Ishikawa (cell line): ENCODE measurements around the gene DMD.

Source experiments
- CEBPB ChIP-seq: IDR thresholded peaks from 2 replicates; pipeline ENCODE4 v1.6.1; 2012
- CREB1 ChIP-seq: IDR thresholded peaks from 2 replicates; pipeline ENCODE4 v1.6.1; 2012; ENCODE audit warnings: low read depth
- EGR1 ChIP-seq: IDR thresholded peaks from 2 replicates; pipeline ENCODE4 v1.6.1; 2012
- EP300 ChIP-seq: IDR thresholded peaks from 2 replicates; pipeline ENCODE4 v1.6.1; 2012; ENCODE audit warnings: borderline replicate concordance
- FOXM1 ChIP-seq: IDR thresholded peaks from 2 replicates; pipeline ENCODE4 v1.6.1; 2012; ENCODE audit warnings: low read depth, borderline replicate concordance
- NFIC ChIP-seq: IDR thresholded peaks from 2 replicates; pipeline ENCODE4 v1.6.1; 2012
- RAD21 ChIP-seq: IDR thresholded peaks from 2 replicates; pipeline ENCODE4 v1.6.1; 2012; ENCODE audit warnings: low read depth
- REST ChIP-seq: IDR thresholded peaks from 2 replicates; pipeline ENCODE4 v1.6.1; 2012; ENCODE audit warnings: low read depth, mild to moderate bottlenecking
- TAF1 ChIP-seq: IDR thresholded peaks from 2 replicates; pipeline ENCODE4 v1.6.1; 2012; ENCODE audit warnings: low read depth, mild to moderate bottlenecking
- TCF12 ChIP-seq: IDR thresholded peaks from 2 replicates; pipeline ENCODE4 v1.6.1; 2012; ENCODE audit warnings: low read depth
- TEAD4 ChIP-seq: IDR thresholded peaks from 2 replicates; pipeline ENCODE4 v1.6.1; 2012
- YY1 ChIP-seq: IDR thresholded peaks from 2 replicates; pipeline ENCODE4 v1.6.1; 2012; ENCODE audit warnings: low read depth
- ZBTB7A ChIP-seq: IDR thresholded peaks from 2 replicates; pipeline ENCODE4 v1.6.1; 2012; ENCODE audit warnings: low read depth
- TF ChIP-seq, protein P1 (sequence below): IDR thresholded peaks from 2 replicates; pipeline ENCODE4 v1.6.1; 2012
- TF ChIP-seq, protein P2 (sequence below): IDR thresholded peaks from 2 replicates; pipeline ENCODE4 v1.6.1; 2012

DMD gene

GRCh38 chrX:31800219-31800618 is 1411.1 kb downstream of the DMD start:
- TF ChIP-seq TAF1 (no peak), CEBPB (no peak), RAD21 (no peak), NFIC (no peak), REST (no peak), TEAD4 (no peak), EGR1 (no peak), EP300 (no peak), YY1 (no peak), ZBTB7A (no peak), TCF12 (no peak), FOXM1 (no peak), CREB1 (no peak)
- TF ChIP-seq, protein P1, sequence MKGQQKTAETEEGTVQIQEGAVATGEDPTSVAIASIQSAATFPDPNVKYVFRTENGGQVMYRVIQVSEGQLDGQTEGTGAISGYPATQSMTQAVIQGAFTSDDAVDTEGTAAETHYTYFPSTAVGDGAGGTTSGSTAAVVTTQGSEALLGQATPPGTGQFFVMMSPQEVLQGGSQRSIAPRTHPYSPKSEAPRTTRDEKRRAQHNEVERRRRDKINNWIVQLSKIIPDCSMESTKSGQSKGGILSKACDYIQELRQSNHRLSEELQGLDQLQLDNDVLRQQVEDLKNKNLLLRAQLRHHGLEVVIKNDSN: no peak
- TF ChIP-seq, protein P2, sequence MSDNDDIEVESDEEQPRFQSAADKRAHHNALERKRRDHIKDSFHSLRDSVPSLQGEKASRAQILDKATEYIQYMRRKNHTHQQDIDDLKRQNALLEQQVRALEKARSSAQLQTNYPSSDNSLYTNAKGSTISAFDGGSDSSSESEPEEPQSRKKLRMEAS: no peak

- TF ChIP-seq TAF1 (no peak), TEAD4 (no peak), EGR1 (no peak), ZBTB7A (no peak)
- TF ChIP-seq, protein P2: no peak
Measured at GRCh38 chrX:31796624-31797023, 1414.7 kb downstream of the DMD start.

- TF ChIP-seq ZBTB7A: no peak
- TF ChIP-seq CEBPB: no peak
- TF ChIP-seq CREB1: no peak
- TF ChIP-seq, protein P1: no peak
- no peak for TF ChIP-seq EP300
- TF ChIP-seq TEAD4: no peak
- no peak for TF ChIP-seq RAD21
- TF ChIP-seq EGR1: no peak
- no peak for TF ChIP-seq TAF1
- no peak for TF ChIP-seq NFIC
Measured at GRCh38 chrX:31747411-31747810, 1463.9 kb downstream of the DMD start.

GRCh38 chrX:31743004-31743403 is 1468.3 kb downstream of the DMD start:
- TF ChIP-seq CEBPB (no peak), EP300 (no peak), TCF12 (no peak), FOXM1 (no peak), YY1 (no peak), REST (no peak), RAD21 (no peak), TEAD4 (no peak), EGR1 (no peak), NFIC (no peak)
- TF ChIP-seq, protein P2: no peak
- TF ChIP-seq, protein P1: no peak

- TF ChIP-seq RAD21: no peak
- no peak for TF ChIP-seq CEBPB
- TF ChIP-seq, protein P2: no peak
- TF ChIP-seq, protein P1: no peak
- no peak for TF ChIP-seq TEAD4
- no peak for TF ChIP-seq TAF1
- no peak for TF ChIP-seq YY1
- no peak for TF ChIP-seq FOXM1
- no peak for TF ChIP-seq NFIC
- TF ChIP-seq CREB1: no peak
- TF ChIP-seq EP300: no peak
- TF ChIP-seq REST: no peak
Measured at GRCh38 chrX:31717474-31717873, 1493.9 kb downstream of the DMD start.
